Measurements from ENCODE around the gene MYMX. TPM values are rescaled to one million over a fixed set of nuclear protein-coding genes. Genes with fewer than 3 reads are reported as not detected.

Gene MYMX
- total and polyA plus RNA-seq, 2 of the 4 experiments (the other 2 are of a cell fraction): not detected

GRCh38 chr6:44247338-44248302 lies 30.9 kb downstream of the MYMX start:
- intact Hi-C loops (cut with micrococcal nuclease): no loop called here
- peak overlapping the region; percentile 93 for H2BK5ac ChIP-seq (ENCODE audit: low read depth, low read length, poor library complexity, severe bottlenecking)
- TF ChIP-seq POLR2A (IDR thresholded peaks at IDR 0.05; ENCODE audit: low read depth, low read length) (no peak), SMC3 (IDR thresholded peaks at IDR 0.05; ENCODE audit: low read depth, low read length) (no peak), CEBPB (IDR thresholded peaks at IDR 0.05; ENCODE audit: low read depth, low read length) (no peak), MAFK (IDR thresholded peaks at IDR 0.05; ENCODE audit: low read depth, low read length) (no peak), USF2 (IDR thresholded peaks at IDR 0.05; ENCODE audit: low read depth, low read length) (peak; percentile 48; the same call in 1 of the 2 replicates), CHD1 (IDR thresholded peaks at IDR 0.05; ENCODE audit: low read depth, low read length) (peak; percentile 82; the same call in 1 of the 2 replicates), RCOR1 (IDR thresholded peaks at IDR 0.05; ENCODE audit: insufficient replicate concordance, low read length) (no peak), FOS (IDR thresholded peaks at IDR 0.05; ENCODE audit: low read depth, low read length) (0 out of 2 replicates have a peak, but pooled peaks have one; percentile 20), MAZ (IDR thresholded peaks at IDR 0.05; ENCODE audit: borderline replicate concordance, low read depth, low read length) (peak; percentile 13), NFE2L2 (IDR thresholded peaks at IDR 0.05; ENCODE audit: low read depth, low read length) (peak; percentile 60; the same call in 1 of the 2 replicates), CTCF (conservative IDR thresholded peaks at IDR 0.05; ENCODE audit: low read depth, low read length) (no peak), ELK1 (IDR thresholded peaks at IDR 0.05; ENCODE audit: borderline replicate concordance, low read depth, low read length) (no peak)

More at GRCh38 chr6:44247338-44248302, 30.9 kb downstream of the MYMX start:
- in situ Hi-C loops (cut with MboI; ENCODE audit: low sequenced_read_pairs) (no loop called here), dilution Hi-C loops (cut with HindIII; ENCODE audit: low sequenced_read_pairs, unreplicated experiment) (no loop called here)
- Histone ChIP-seq H3K27me3 (ENCODE audit: control insufficient read depth, insufficient read depth, low read length) (no peaks in the 10 kb centered on the region), H2AFZ (replicated peaks; ENCODE audit: low read length, poor library complexity) (peak overlapping the region; percentile 100), H4K5ac (ENCODE audit: low read depth, low read length) (peak overlapping the region; percentile 87), H3K27ac (ENCODE audit: insufficient read depth, low read length) (peak overlapping the region; percentile 83), H4K91ac (ENCODE audit: insufficient read depth, low read depth, low read length) (peak overlapping the region; percentile 93), H3K9ac (ENCODE audit: low read depth, low read length) (peak overlapping the region; percentile 85), H3K18ac (ENCODE audit: low read depth, low read length) (peak overlapping the region; percentile 78), H3K4ac (ENCODE audit: low read depth, low read length) (peak overlapping the region; percentile 100), H2AK5ac (ENCODE audit: low read depth, low read length) (peak overlapping the region; percentile 94), H3K9me1 (ENCODE audit: insufficient read depth, low read length) (peaks cover 18% of the 10 kb centered on the region), H2AK9ac (replicated peaks; ENCODE audit: low read depth, low read length, poor library complexity) (peak overlapping the region; percentile 100), H4K20me1 (ENCODE audit: insufficient read depth, low read length) (peaks cover 57% of the 10 kb centered on the region), H2BK20ac (ENCODE audit: low read depth, low read length) (no peak overlapping the region), H3K36me3 (ENCODE audit: control insufficient read depth, insufficient read depth, low read length) (peaks cover 32% of the 10 kb centered on the region), H3K4me2 (ENCODE audit: low read depth, low read length) (peak overlapping the region; percentile 52), H3K23ac (ENCODE audit: low read depth, low read length) (peak overlapping the region; percentile 97), H3K56ac (ENCODE audit: extremely low read depth, insufficient read depth, low read length) (peak overlapping the region; percentile 99), H3K9me3 (ENCODE audit: control insufficient read depth, insufficient read depth, low read length) (no peaks in the 10 kb centered on the region), H2BK120ac (ENCODE audit: low read depth, low read length) (peak overlapping the region; percentile 63), H4K8ac (ENCODE audit: low read depth in 2 of 2, low read length in 2 of 2) (peak overlapping the region; percentile 60 to 93), H3K4me3 (ENCODE audit: insufficient read depth, low read depth, low read length) (peak overlapping the region; percentile 85), H3K14ac (replicated peaks; ENCODE audit: low read depth, low read length) (peak overlapping the region; percentile 100), H3K79me1 (ENCODE audit: low read depth in 1 of 2, low read length in 2 of 2) (peaks cover 14 to 55% of the 10 kb centered on the region in 2 experiments), H3K4me1 (ENCODE audit: control insufficient read depth, insufficient read depth, low read length) (peaks cover 5% of the 10 kb centered on the region), H2BK15ac (ENCODE audit: low read depth, low read length) (no peak overlapping the region)
- DNase-seq (peak; percentile 38), ATAC-seq (ENCODE audit: low read depth) (peak; percentile 41)
- WGBS, 2 experiments (ENCODE audit: extremely low coverage in 2 of 2, insufficient read length in 1 of 2): 0% methylated on average over 3 of the region's 52 CpGs; no CpG with 5 or more reads in 1 of the 2 experiments
- ChIA-PET POLR2A (ENCODE audit: unreplicated experiment) (interaction anchor here (0.6 to 3.0 kb wide), 5 partner anchors 9 to 74 kb away, joined by 3 to 27 read pairs (median 10); partner anchors contain the start of gene SLC35B2), CTCF (interaction anchor here (1.0 to 1.4 kb wide), 2 partner anchors 9 to 10 kb away, joined by 3 to 4 read pairs; no protein-coding TSS in a partner anchor)
- TSS peak; percentile 22 for BruUV-seq (replicated peaks)

Measured in IMR-90 (cell line).